Measurements from ENCODE around the gene CA10.

Gene CA10

GRCh38 chr17:51707216-51707615 is 451.3 kb downstream of the CA10 start:
- no peak overlapping the region for H3K27ac ChIP-seq (ENCODE audit: low read depth, low read length)
- H3K4me1 ChIP-seq (ENCODE audit: control insufficient read depth, insufficient read depth, low read length): no peaks in the 10 kb centered on the region
- no peak overlapping the region for H3K4me3 ChIP-seq (ENCODE audit: low read length)
- no peaks in the 10 kb centered on the region for H3K36me3 ChIP-seq (ENCODE audit: control insufficient read depth, insufficient read depth, low read length)
- no peak overlapping the region for H3K9ac ChIP-seq (ENCODE audit: low read length)
- no peaks in the 10 kb centered on the region for H3K27me3 ChIP-seq (ENCODE audit: control insufficient read depth, insufficient read depth, low read length)

- H3K27me3 ChIP-seq (ENCODE audit: control insufficient read depth, insufficient read depth, low read length): no peaks in the 10 kb centered on the region
- no peaks in the 10 kb centered on the region for H3K36me3 ChIP-seq (ENCODE audit: control insufficient read depth, insufficient read depth, low read length)
- H3K27ac ChIP-seq (ENCODE audit: low read depth, low read length): no peak overlapping the region
- no peak overlapping the region for H3K4me3 ChIP-seq (ENCODE audit: low read length)
- H3K9ac ChIP-seq (ENCODE audit: low read length): no peak overlapping the region
- H3K4me1 ChIP-seq (ENCODE audit: control insufficient read depth, insufficient read depth, low read length): no peaks in the 10 kb centered on the region
Observed at GRCh38 chr17:51706093-51706492, 452.4 kb downstream of the CA10 start.

GRCh38 chr17:51703361-51704341 is 454.9 kb downstream of the CA10 start:
- Histone ChIP-seq H3K27ac (ENCODE audit: low read depth, low read length) (no peak overlapping the region), H3K36me3 (ENCODE audit: control insufficient read depth, insufficient read depth, low read length) (no peaks in the 10 kb centered on the region), H3K27me3 (ENCODE audit: control insufficient read depth, insufficient read depth, low read length) (no peaks in the 10 kb centered on the region), H3K4me1 (ENCODE audit: control insufficient read depth, insufficient read depth, low read length) (no peaks in the 10 kb centered on the region), H3K4me3 (ENCODE audit: low read length) (no peak overlapping the region), H3K9ac (ENCODE audit: low read length) (no peak overlapping the region)

GRCh38 chr17:51702963-51703360 is 455.6 kb downstream of the CA10 start:
- Histone ChIP-seq H3K36me3 (ENCODE audit: control insufficient read depth, insufficient read depth, low read length) (no peaks in the 10 kb centered on the region), H3K27me3 (ENCODE audit: control insufficient read depth, insufficient read depth, low read length) (no peaks in the 10 kb centered on the region), H3K4me1 (ENCODE audit: control insufficient read depth, insufficient read depth, low read length) (no peaks in the 10 kb centered on the region), H3K9ac (ENCODE audit: low read length) (no peak overlapping the region), H3K27ac (ENCODE audit: low read depth, low read length) (no peak overlapping the region), H3K4me3 (ENCODE audit: low read length) (no peak overlapping the region)

- Histone ChIP-seq H3K9ac (ENCODE audit: low read length) (no peak overlapping the region), H3K27ac (ENCODE audit: low read depth, low read length) (no peak overlapping the region), H3K4me3 (ENCODE audit: low read length) (no peak overlapping the region), H3K27me3 (ENCODE audit: control insufficient read depth, insufficient read depth, low read length) (no peaks in the 10 kb centered on the region), H3K4me1 (ENCODE audit: control insufficient read depth, insufficient read depth, low read length) (no peaks in the 10 kb centered on the region), H3K36me3 (ENCODE audit: control insufficient read depth, insufficient read depth, low read length) (no peaks in the 10 kb centered on the region)
Observed at GRCh38 chr17:51701501-51701900, 457.0 kb downstream of the CA10 start.

- H3K36me3 ChIP-seq (ENCODE audit: control insufficient read depth, insufficient read depth, low read length): no peaks in the 10 kb centered on the region
- no peak overlapping the region for H3K27ac ChIP-seq (ENCODE audit: low read depth, low read length)
- H3K4me3 ChIP-seq (ENCODE audit: low read length): no peak overlapping the region
- H3K9ac ChIP-seq (ENCODE audit: low read length): no peak overlapping the region
- H3K4me1 ChIP-seq (ENCODE audit: control insufficient read depth, insufficient read depth, low read length): no peaks in the 10 kb centered on the region
- no peaks in the 10 kb centered on the region for H3K27me3 ChIP-seq (ENCODE audit: control insufficient read depth, insufficient read depth, low read length)
Observed at GRCh38 chr17:51700011-51700760, 458.3 kb downstream of the CA10 start.

GRCh38 chr17:51699303-51699702 is 459.2 kb downstream of the CA10 start:
- no peak overlapping the region for H3K9ac ChIP-seq (ENCODE audit: low read length)
- no peaks in the 10 kb centered on the region for H3K36me3 ChIP-seq (ENCODE audit: control insufficient read depth, insufficient read depth, low read length)
- H3K4me3 ChIP-seq (ENCODE audit: low read length): no peak overlapping the region
- no peaks in the 10 kb centered on the region for H3K27me3 ChIP-seq (ENCODE audit: control insufficient read depth, insufficient read depth, low read length)
- no peak overlapping the region for H3K27ac ChIP-seq (ENCODE audit: low read depth, low read length)
- no peaks in the 10 kb centered on the region for H3K4me1 ChIP-seq (ENCODE audit: control insufficient read depth, insufficient read depth, low read length)

- Histone ChIP-seq H3K4me3 (ENCODE audit: low read length) (no peak overlapping the region), H3K4me1 (ENCODE audit: control insufficient read depth, insufficient read depth, low read length) (no peaks in the 10 kb centered on the region), H3K9ac (ENCODE audit: low read length) (no peak overlapping the region), H3K36me3 (ENCODE audit: control insufficient read depth, insufficient read depth, low read length) (no peaks in the 10 kb centered on the region), H3K27ac (ENCODE audit: low read depth, low read length) (no peak overlapping the region), H3K27me3 (ENCODE audit: control insufficient read depth, insufficient read depth, low read length) (no peaks in the 10 kb centered on the region)
Observed at GRCh38 chr17:51692917-51693316, 465.6 kb downstream of the CA10 start.

GRCh38 chr17:51687887-51688286 is 470.6 kb downstream of the CA10 start:
- Histone ChIP-seq H3K4me3 (ENCODE audit: low read length) (no peak overlapping the region), H3K4me1 (ENCODE audit: control insufficient read depth, insufficient read depth, low read length) (no peaks in the 10 kb centered on the region), H3K36me3 (ENCODE audit: control insufficient read depth, insufficient read depth, low read length) (no peaks in the 10 kb centered on the region)

GRCh38 chr17:51685287-51685909 is 473.1 kb downstream of the CA10 start:
- Histone ChIP-seq H3K9ac (ENCODE audit: low read length) (no peak overlapping the region), H3K27ac (ENCODE audit: low read depth, low read length) (no peak overlapping the region), H3K4me1 (ENCODE audit: control insufficient read depth, insufficient read depth, low read length) (no peaks in the 10 kb centered on the region), H3K4me3 (ENCODE audit: low read length) (no peak overlapping the region), H3K27me3 (ENCODE audit: control insufficient read depth, insufficient read depth, low read length) (no peaks in the 10 kb centered on the region), H3K36me3 (ENCODE audit: control insufficient read depth, insufficient read depth, low read length) (no peaks in the 10 kb centered on the region)

More at GRCh38 chr17:51687887-51688286, 470.6 kb downstream of the CA10 start:
- Histone ChIP-seq H3K9ac (ENCODE audit: low read length) (no peak overlapping the region), H3K27ac (ENCODE audit: low read depth, low read length) (no peak overlapping the region), H3K27me3 (ENCODE audit: control insufficient read depth, insufficient read depth, low read length) (no peaks in the 10 kb centered on the region)

- no peaks in the 10 kb centered on the region for H3K36me3 ChIP-seq (ENCODE audit: control insufficient read depth, insufficient read depth, low read length)
- H3K4me1 ChIP-seq (ENCODE audit: control insufficient read depth, insufficient read depth, low read length): no peaks in the 10 kb centered on the region
- H3K4me3 ChIP-seq (ENCODE audit: low read length): no peak overlapping the region
- H3K9ac ChIP-seq (ENCODE audit: low read length): no peak overlapping the region
- H3K27ac ChIP-seq (ENCODE audit: low read depth, low read length): no peak overlapping the region
- H3K27me3 ChIP-seq (ENCODE audit: control insufficient read depth, insufficient read depth, low read length): no peaks in the 10 kb centered on the region
Observed at GRCh38 chr17:51684214-51684613, 474.3 kb downstream of the CA10 start.

GRCh38 chr17:51683291-51683690 is 475.2 kb downstream of the CA10 start:
- H3K4me3 ChIP-seq (ENCODE audit: low read length): no peak overlapping the region
- H3K4me1 ChIP-seq (ENCODE audit: control insufficient read depth, insufficient read depth, low read length): no peaks in the 10 kb centered on the region
- no peaks in the 10 kb centered on the region for H3K27me3 ChIP-seq (ENCODE audit: control insufficient read depth, insufficient read depth, low read length)
- H3K9ac ChIP-seq (ENCODE audit: low read length): no peak overlapping the region
- no peak overlapping the region for H3K27ac ChIP-seq (ENCODE audit: low read depth, low read length)
- no peaks in the 10 kb centered on the region for H3K36me3 ChIP-seq (ENCODE audit: control insufficient read depth, insufficient read depth, low read length)
